Measurements from ENCODE around the gene STK39.
"Not testable (repeated sequence)": the region's sequence is repeated elsewhere in the genome, so short reads cannot be mapped to it uniquely, and the experiment has no call there.

The STK39 gene

DNA sequence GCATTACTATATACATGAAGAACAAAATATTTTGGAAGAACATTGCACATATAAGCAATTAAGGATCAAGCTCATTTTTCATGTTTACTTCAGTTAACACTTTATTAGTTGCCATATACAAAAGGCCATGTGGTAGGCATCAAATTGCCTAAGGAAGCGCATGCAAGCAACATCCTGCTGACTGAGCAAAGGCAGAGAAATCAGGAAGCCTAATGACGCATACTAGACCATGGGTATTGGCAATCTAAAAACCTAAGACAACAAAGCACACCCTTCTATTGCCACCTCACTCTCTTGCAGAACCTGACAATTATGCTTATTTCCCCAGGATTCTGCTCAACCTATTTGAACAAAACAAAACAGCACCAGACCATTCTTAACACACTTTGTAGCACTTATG lies 171.9 kb downstream of the STK39 start:
- DNase-seq: no peak

DNA sequence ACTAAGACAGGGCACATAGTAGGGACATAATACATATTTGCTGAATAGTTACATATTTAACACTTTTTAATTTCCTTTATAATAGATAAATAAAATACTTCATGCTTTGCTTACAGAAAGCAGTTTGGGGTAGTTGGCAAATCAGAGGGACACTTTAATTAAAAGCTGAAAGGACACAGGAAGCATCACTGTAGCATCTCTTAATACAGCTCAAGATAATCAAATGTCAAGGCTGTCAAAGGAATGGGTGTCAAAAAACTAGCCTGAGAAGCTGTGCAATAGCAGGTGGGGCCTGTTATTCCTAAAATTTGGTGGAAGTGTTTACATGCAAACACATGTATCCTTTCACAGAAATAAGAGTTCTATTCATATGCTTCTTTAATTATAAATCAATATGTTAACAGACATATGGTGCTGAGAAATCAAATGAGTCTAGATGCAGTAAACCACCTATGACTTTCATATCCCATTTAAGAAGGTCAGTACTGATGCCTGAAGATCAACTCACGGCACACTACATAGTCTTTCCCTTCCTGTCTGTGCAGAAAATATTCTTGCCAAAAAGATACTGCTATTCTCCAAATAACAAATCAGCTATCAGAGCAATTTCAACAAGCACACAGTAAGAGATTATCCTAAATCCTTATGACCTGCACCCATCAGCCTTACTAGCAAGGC lies 174.6 kb downstream of the STK39 start:
- DNase-seq: no peak

DNA sequence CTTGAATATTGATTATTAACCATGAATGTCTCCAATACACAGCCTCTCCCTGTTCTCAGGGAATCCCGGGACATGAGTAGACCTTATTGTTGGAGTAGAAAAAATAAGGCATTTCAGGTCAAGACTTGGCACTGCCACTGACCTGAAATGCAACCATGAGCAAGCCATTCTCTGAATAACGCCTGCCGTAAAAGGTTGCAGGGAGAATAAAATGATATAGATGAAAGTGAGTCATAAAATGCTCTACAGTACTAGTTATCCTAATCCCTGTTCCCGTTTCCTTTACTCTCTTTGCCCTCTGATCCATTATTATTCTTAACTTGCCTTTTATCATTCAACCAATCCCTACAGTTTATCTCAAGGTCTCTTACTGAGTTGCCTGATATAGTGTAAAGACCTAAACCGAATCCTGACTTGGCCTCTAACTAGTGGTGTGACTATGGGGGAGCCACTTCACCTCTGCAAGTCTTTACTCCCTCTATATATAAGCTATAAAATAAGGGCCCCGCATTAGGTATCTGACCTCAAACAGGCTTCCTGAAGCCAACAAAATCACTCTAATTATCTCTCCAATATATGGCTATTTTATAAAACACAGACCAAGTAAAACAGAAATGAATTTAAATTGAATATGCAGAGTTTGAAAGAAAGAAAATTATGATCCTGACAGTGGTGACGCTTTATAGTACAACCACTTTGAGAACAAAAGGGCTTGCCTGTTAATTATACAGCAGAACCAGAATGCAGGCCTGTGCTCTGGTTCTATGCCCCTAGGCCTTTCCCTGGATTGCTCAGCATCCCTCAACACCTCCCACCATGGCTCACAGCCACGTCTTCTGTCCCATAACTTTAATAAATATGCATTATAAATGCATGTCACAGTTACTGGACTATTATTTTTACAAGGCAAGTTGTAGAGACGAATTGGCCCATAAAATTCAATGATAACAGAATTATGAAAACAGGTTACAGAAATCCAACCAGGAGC lies 183.1 kb downstream of the STK39 start:
- DNase-seq: no peak

DNA sequence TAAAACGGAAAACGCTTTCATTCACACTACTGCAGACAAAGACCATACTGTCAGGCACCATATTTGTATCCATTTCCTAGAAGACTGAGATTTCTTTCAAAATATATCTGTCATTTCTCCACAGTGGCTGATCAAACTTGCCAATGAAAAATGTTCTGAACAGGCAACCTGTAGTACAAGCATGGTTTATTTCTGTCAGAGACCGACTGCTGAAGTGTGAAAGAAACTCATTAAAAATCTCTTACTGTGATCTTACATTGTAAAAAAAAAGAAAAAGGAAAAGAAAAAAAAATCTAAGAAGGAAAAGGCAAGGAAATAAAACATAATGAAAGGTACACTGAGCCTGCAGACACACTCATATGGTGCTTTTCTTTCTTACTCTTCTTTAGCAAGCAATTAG lies 184.5 kb downstream of the STK39 start:
- DNase-seq: no peak

DNA sequence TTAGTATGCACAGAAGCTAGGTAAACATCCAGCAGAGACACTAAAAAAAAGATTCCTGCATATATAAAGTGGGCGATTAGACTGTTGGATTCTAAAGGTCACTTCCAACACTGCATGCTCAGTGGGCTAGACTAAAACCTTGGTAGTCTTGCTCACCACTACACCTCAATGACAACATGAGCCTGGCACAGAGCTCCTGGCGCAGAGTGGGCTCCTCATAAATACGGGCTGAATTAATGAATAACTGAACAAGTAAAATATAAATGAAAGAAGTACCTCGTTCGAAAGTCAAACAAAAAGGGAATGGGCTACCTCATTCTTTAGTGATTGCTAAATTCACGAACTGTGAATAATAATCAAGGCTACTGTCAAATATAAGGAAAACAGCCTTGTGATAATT lies 185.3 kb downstream of the STK39 start:
- DNase-seq: no peak

DNA sequence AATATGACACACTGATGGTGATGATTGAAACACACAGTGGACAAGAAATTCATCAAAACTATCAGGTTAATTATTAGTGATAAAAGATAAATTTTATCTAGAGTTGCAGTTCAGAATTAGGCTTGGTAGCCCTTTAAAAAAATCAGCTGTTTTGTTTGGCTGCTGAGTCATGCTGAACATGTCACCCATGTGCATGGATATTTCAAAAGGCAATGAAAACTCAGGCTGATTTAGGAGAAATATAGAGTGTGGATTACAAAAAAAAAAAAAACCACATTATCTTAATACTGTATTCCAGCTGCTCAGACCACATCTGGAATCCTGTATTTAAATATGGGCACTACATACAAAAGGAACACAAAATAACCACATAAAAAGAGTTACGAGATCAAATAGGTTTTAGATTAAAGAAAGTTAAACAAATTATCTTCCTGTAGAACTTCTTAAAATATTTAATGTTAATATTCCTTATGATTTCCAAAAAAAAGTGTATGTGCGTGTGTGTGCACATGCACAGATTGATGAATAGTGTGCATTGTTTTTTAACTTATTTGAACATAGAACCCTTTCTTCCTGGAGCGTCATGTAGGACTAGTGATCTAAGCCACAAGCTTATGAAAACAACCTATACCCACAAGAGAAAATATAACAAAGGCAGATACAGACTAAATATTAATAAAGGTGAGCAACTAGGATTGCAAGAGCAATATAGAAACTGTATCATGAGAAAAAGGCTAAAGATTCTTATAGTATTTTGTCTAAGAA lies 186.2 kb downstream of the STK39 start:
- DNase-seq: no peak

DNA sequence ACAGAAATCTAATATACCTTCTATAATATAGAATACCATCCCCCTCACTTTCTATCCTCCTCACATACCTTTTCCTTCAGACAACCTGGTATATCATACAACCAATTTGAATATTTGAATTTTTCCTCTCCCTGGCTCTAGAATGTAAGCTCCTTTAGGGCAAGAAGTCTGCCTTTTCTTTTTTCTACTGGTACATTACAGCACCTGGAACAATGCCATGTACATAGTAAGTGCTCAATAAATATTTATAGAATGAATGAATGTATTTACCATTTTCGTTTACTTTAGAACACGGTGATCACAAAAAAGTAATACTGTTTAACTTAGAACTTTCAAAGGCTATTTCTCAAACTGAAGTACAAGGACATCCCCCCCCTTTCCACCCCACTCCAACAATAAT lies 187.6 kb downstream of the STK39 start:
- DNase-seq: no peak

DNA sequence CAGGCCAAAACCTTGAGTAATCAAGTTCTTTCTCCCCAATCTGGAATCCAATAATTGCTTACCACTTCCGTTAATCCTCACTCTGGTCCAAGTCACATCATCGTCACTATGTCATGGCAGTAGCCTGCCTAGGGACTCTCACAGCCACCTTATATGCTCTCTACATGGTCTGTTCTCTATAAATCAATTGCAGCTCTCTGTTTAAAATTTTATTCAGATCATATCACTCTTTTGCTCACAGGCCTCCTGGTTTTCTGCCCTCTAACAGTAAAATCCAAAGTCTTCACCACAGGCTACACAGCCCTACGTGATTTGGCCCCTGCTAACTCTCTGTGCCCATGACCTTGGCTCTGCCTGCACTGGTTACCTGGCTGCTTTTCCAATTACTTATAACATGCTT lies 188.7 kb downstream of the STK39 start:
- DNase-seq: no peak

DNA sequence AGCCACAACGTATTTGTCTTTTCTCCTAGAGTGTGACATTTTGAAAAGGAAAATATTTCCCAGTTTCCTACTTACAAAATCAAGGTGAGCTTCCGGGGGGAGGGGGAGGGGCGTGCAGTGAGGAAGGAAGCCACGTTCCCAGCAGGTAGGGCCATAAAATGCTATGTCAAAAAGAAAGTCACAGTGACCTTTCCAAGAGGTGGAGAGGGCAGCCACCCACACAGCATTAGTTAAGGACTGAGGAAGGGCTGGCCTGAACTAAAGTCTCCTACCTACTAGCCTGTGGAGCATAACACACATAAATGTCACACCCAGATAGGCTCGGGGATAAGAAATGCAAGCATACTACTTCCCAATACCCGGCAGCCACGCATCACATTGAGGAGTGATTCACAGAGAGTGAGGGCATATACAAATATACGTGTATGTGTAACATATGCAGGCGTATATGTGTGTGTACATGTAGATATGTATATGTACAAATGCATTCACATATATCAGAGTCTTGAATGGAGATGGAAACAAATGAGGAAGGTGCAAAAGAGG lies 191.1 kb downstream of the STK39 start:
- DNase-seq: no peak

DNA sequence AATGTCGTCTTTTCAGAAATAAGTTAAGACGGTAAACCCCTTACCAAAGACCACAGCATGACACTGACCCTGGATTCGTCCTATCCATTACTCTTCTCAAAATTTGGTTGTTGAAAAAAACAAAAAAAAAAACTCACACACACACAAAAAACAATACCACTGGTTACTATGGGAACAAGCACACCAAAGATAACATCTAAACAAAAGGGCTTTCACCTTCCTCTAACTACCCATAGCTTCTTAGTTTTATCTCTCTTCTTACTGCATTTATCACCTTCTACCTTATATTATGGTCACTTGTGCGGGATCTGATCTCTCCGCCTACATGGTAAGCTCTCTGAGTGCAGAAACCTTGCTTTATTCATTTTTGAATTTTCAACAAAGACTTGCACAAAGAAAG lies 192.7 kb downstream of the STK39 start:
- no peak for DNase-seq

DNA sequence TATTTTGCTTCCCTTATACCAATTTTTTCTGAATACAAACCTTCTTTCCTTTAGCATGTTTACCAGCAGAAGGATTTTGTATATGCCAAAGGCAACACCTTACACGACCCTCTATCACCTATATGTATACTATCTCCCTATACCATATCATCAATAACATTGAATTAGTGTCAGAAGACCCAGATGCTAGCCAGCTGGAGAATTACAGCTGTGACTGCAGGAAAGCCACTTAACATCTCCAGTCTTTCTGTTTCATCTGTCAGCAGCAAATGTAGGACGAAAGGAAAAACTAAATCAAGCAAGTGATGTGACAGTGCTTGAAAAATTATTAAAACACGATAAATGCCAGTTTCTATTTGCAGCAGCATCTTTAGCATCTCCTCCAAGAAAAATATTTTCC lies 193.7 kb downstream of the STK39 start:
- no peak for DNase-seq

DNA sequence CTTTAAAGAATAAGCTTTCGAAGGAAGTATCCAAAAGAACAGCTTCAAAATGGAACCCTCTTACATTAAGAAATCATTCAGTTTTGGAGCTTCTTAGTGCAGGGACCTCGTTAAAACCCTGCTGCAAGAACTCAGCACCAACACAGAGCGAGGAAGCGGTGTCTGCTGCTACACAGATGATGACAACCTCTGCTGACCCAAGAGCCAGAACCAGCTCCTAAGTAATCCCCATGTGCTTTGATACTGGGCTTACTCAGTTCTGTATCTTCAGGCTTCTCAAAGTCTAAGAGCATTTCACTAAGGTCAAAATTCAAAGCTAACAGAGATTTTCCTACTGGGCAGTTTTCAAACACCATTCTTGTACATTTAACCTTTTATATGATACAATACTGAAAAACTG lies 194.6 kb downstream of the STK39 start:
- DNase-seq: no peak

DNA sequence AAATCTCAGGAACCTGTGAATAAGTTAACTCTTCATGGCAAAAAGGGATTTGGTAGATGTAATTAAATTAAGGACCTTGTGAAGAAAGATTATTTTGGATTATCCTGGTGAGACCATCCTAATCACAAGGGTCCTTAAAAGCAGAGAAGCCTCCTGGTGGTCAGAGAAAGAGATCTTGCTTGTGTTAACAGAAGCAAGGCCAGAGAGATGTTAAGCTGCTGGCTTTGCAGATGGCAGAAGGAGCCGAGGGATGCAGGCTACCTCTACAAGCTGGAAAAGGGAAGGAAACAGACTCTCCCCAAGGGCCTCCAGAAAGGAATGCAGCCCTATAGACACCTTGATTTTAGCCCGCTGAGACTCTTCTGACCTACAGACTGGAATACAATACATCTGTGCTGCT lies 197.0 kb downstream of the STK39 start:
- DNase-seq: no peak

DNA sequence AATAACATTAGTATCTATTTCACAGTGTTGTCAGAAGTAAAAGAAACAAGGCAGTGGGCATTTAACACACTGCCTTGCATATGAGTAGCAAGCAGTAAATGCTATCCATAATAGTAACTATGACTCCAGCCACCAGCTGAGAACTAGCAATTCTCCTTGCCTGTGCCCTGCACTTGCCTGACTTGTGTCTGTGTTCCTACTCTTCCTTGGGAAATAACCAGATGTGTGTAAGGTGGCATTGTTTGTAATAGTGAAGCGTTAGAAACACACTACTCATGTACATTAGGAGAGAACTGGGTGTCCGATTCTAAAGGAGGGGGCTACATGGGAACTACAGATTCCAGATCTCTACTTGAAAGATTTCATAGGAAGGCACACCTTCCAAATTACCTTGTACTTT lies 197.8 kb downstream of the STK39 start:
- DNase-seq: no peak

DNA sequence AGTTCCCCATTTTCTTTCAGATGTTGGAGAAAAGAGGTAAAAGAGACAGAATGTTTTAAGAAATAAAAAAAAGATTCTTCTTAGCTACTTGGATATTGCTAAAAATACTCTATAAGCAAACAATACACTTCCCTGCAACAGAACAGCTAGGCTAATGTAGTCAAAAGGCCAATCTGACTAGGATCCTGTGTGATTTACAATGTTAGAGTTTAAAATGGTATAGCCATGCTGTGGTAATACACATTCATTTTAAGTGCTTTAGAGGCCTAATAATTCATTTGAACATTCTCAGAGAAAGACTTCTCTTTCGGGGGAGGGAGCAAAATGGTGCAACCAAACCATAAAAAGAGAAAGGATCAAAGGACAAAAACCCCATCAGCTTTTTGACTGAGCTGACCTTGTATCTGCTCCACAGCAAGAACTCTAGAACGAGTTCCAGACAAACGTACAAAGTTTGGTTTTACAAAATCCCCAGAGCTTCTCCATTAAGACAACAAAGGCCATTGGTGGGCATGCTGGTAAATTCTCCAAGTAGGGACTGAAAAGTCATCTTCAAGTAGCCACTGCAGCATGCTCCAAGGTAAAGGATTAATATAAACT lies 200.2 kb downstream of the STK39 start:
- DNase-seq: no peak

DNA sequence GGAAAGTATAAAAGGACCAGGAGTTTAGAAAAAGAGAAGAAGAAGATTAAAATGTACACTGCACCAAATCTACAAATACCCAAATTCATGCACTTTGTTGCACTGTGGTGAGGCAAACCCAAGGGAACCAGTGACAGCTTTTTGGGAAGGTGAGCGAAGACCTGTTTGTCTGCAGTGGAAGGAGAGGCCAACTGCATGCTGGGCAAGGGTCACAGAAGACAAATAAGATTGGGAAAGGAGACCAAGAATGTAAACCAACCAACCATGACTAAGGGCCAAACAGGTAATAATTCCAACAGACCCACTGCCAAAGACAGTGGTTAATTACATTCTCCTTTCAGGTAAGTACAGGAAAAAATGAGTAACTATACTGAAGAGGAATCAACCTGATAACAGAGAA lies 202.8 kb downstream of the STK39 start:
- DNase-seq: no peak

DNA sequence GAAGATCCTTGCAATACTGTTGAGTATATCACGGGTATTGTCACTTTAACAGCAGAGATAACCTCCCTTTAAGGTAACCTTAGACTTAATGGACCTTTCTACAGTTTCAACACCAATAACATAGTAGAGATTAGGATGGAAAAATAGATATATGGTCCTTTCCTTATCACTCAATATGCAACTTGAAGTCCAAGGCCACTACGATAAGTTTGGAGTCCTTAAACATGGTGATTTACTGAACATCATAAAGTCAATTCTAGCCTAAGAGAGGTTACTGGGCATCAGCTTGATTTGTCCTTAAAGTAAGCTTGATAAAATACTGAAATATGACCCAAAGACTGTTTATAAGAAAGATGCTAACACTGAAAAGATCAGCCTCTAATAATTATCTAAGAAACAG lies 203.2 kb downstream of the STK39 start:
- no peak for DNase-seq

DNA sequence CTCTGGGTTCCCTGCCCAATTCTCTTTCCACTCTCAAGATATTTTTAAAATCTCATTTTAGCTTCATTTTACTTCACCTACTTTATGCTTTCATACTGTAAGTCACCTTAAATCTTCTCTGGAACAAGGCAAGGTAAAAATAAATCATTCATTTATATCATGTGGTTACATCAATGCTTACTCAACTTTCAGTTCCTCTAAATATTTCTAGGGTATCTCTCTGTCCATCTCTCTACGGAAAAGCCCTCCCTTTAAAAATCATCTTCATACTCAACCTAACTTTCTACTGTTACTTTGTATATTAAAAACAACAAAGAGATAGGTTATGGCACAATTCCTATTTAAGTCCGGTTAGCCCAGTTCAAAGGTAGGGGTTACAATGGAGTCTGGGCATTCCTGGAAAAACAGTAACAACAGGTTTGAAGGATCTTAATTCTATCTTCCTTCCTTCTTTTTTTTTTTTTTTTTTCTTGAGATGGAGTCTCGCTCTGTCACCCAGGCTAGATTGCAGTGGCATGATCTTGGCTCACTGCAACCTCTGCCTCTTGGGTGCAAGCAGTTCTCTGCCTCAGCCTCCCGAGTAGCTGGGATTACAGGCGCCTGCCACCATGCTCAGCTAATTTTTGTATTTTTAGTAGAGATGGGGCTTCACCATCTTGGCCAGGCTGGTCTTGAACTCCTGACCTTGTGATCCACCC lies 205.1 kb downstream of the STK39 start:
- DNase-seq: not testable (repeated sequence)

DNA sequence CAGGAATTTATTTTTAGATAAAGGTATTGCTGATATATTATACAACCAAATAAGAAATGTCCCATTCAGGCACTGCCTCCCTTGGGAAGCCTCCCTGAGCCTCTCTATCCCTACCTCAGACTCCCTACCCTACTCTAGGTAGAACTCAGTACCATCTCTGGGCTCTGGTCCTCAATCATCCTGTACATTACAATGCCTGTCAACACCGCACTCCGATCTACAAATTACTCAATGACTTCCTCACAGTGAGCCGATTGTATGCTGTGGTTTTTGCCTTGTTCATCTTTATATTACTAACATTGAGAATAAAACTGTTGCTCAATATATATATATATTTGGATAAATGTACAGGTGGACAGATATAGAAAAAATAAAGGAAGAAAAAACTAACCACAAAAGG lies 207.5 kb downstream of the STK39 start:
- DNase-seq: no peak

DNA sequence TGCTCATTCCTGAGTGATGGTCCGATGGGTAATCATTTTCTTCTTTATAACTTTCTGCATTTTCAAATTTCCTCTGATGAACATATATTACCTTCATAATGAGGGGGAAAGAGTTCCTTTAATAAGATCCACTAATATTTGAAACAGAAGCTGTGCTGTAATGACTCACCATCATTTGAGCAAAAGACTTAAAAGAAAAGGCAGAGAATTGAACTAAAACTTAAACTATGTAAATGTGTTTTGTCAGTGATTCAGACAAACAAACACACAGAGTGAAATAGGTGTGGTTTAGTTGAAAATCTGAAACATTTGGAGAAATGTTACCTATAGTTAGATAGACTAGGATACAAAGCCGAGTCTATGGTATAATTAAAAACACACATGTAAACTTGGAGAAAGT lies 209.6 kb downstream of the STK39 start:
- no peak for DNase-seq

DNA sequence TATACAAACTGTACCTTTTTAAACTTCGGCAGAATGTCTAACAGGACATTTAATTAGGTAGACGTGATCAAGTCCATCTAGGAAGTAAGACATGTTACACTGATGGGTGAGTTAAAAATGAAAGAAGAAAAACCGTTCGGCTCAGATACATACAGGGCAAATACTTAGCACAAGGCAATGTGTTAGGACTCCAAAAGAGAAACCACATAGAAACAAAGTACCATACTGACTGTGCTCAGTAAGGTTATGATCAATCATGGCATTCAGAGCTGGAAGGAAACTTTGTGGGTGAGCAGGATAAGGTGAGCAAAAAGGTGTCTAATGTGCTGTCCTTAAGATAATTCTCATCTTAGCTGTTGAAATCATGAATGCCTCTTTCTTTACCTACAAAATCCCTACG lies 211.9 kb downstream of the STK39 start:
- DNase-seq: no peak

DNA sequence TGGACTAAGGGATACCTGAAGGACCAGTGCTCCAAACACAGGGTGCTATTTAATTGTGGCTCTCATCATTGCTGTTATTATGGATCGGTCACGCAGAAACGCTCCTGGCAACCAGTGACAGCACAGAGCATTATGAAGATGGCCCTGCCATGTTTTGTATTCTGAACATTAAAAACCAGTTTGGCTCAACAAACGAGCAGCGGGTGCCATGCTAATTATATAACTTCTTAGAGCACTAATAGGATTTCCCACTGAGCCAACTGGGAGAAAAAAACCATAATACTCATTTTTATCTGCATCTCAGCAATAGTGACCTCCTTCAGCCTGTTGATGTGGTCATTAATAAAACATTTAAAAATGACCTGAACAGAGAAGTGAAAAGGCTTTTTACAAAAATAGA lies 212.8 kb downstream of the STK39 start:
- DNase-seq: no peak

Measured in right forelimb (tissue), 1 donor.